ENCODE data around the gene GPR158. TPM values are rescaled to one million over a fixed set of nuclear protein-coding genes. Genes with fewer than 3 reads are reported as not detected.
A peak's percentile ranks its signal among the peaks of the same experiment; 100 is the strongest.

Gene GPR158
- total RNA-seq (2021; fragmentation: NEBNext Ultra II Directional; extraction: Animal tissue kit (Norgen Biotek cat#: 25700)), result 0.78 and 0.86 TPM in 2 replicates
- polyA plus RNA-seq (2011; rRNA removed), result 0.11 and 0.14 TPM in 2 replicates
- polyA plus RNA-seq (2011; cell fraction: cytosol; rRNA removed), result 0.19 TPM
- polyA plus RNA-seq (2011; cell fraction: nucleus; rRNA removed), result 0.30 TPM
- polyA plus RNA-seq (2012, experiment 1 of 2), result 0.16 to 0.20 TPM (median 0.18 TPM) in 4 replicates
- 0.04 TPM for polyA plus RNA-seq (2012, experiment 2 of 2)
- polyA plus RNA-seq (2013, experiment 1 of 2), result 0.30 TPM
- polyA plus RNA-seq (2013, experiment 2 of 2), result 0.26 TPM
- 0.60 and 0.68 TPM in 2 replicates for polyA minus RNA-seq (2011; rRNA and poly(A)+ RNA removed)
- polyA minus RNA-seq (2011; cell fraction: cytosol; rRNA and poly(A)+ RNA removed), result 0.37 TPM
- 2.1 TPM for polyA minus RNA-seq (2011; cell fraction: nucleus; rRNA and poly(A)+ RNA removed)
- long read RNA-seq, experiment 1, partial matches to known transcripts, result 0 of 1 reads
- long read RNA-seq, experiment 1, other reads (novel, unspliced or antisense), result 1 of 1 reads
- long read RNA-seq, experiment 2, result 0 reads

GRCh38 chr10:25174461-25175230, at the start of gene GPR158:
Gene GPR158, plus strand, starts transcription at chr10:25175001. Its CDS starts 420 bp downstream, at chr10:25175421.
- no peaks in the 10 kb centered on the region for H3K9me3 ChIP-seq (ENCODE audit: insufficient read depth in 2 of 2, low read depth in 1 of 2, low read length in 1 of 2)
- peak; percentile 43; the same call in 1 of the 2 replicates for TF ChIP-seq TBP (IDR thresholded peaks at IDR 0.05; ENCODE audit: low read depth, low read length)
- TF ChIP-seq CBX5 (IDR thresholded peaks at IDR 0.05; ENCODE audit: low read depth, low read length), result no peak
- TF ChIP-seq BCL11A (IDR thresholded peaks at IDR 0.05; ENCODE audit: low read depth in 2 of 2, low read length in 2 of 2), result no peak
- TF ChIP-seq CEBPB (IDR thresholded peaks at IDR 0.05; ENCODE audit: low read depth, low read length), result no peak
- TF ChIP-seq SAP30 (IDR thresholded peaks at IDR 0.05; ENCODE audit: insufficient read depth, insufficient replicate concordance, low read length), result no peak
- no peak for TF ChIP-seq SRF (IDR thresholded peaks at IDR 0.05; ENCODE audit: low read depth, low read length)
- no peak for TF ChIP-seq POLR2AphosphoS5 (IDR thresholded peaks at IDR 0.05; ENCODE audit: low read depth, low read length)
- no peak for TF ChIP-seq RNF2 (IDR thresholded peaks at IDR 0.05; ENCODE audit: borderline replicate concordance, low read depth, low read length, missing control alignments, poor library complexity, severe bottlenecking)
- no peak for TF ChIP-seq KDM5A (IDR thresholded peaks at IDR 0.05; ENCODE audit: low read length)

More at GRCh38 chr10:25174461-25175230, at the start of gene GPR158:
- H3K18ac ChIP-seq (ENCODE audit: extremely low read depth, low read length), result peak within 1 kb of the TSS; percentile 71
- H3K4me3 ChIP-seq (ENCODE audit: extremely low read depth in 1 of 4, insufficient read depth in 2 of 4, low read depth in 3 of 4, low read length in 4 of 4), result peak within 1 kb of the TSS; percentile 63 to 93 (median 74)
- FAIRE-seq (no peak), DNase-seq (ENCODE audit: low read depth in 1 of 2, low spot score in 2 of 2) (peak; percentile 83 to 95)
- H2BK20ac ChIP-seq (ENCODE audit: low read length), result no peak within 1 kb of the TSS
- H3K27me3 ChIP-seq (replicated peaks in 1 of 4; ENCODE audit: control insufficient read depth in 3 of 4, extremely low read depth in 1 of 4, insufficient read depth in 3 of 4, low read length in 3 of 4), result peaks cover 7 to 28% (median 27%) of the 10 kb centered on the region in 4 experiments; a peak in 6 of 7 replicates
- peak within 1 kb of the TSS; percentile 43; the same call in 1 of the 2 replicates for H2AFZ ChIP-seq (ENCODE audit: low read length)
- no peak within 1 kb of the TSS for H3K27ac ChIP-seq (ENCODE audit: low read depth, low read length)
- no peak within 1 kb of the TSS for H2BK5ac ChIP-seq (ENCODE audit: low read depth, low read length)
- H3K36me3 ChIP-seq (ENCODE audit: control insufficient read depth in 2 of 4, insufficient read depth in 4 of 4, low read length in 3 of 4), result no peaks in the 10 kb centered on the region
- H3K79me1 ChIP-seq (ENCODE audit: low read depth, low read length), result no peaks in the 10 kb centered on the region
- POLR2A ChIA-PET (ENCODE audit: partially characterized antibody), result interaction anchor here (0.6 kb wide), 1 partner anchor 23 kb away, joined by 3 read pairs; no protein-coding TSS in a partner anchor
- H3K23me2 ChIP-seq (ENCODE audit: low read depth, low read length), result peaks cover 22% of the 10 kb centered on the region; the same call in 1 of the 2 replicates
- no peak within 1 kb of the TSS for H2AK5ac ChIP-seq (ENCODE audit: low read depth, low read length)
- H2BK12ac ChIP-seq (ENCODE audit: low read depth, low read length), result no peak within 1 kb of the TSS
- H4K91ac ChIP-seq (replicated peaks; ENCODE audit: insufficient read length, low read length), result no peak within 1 kb of the TSS
- peak within 1 kb of the TSS in 2 of 4 experiments; percentile 32 to 35; a peak in 1 of 7 replicates for H3K9ac ChIP-seq (replicated peaks in 1 of 4; ENCODE audit: extremely low read depth in 1 of 4, low read depth in 3 of 4, low read length in 3 of 4)
- no peak within 1 kb of the TSS for H2BK120ac ChIP-seq (replicated peaks; ENCODE audit: low read depth, low read length)
- H3K56ac ChIP-seq (replicated peaks; ENCODE audit: insufficient read length, low read depth, low read length), result no peak within 1 kb of the TSS
- peak within 1 kb of the TSS; percentile 87 to 99 for H3K4me2 ChIP-seq (ENCODE audit: insufficient read depth in 1 of 2, low read depth in 2 of 2, low read length in 2 of 2)
- 1% methylated on average over 56 of the region's 83 CpGs; no CpG with 5 or more reads in 1 of the 2 experiments for WGBS, 2 experiments (ENCODE audit: extremely low coverage in 1 of 2, insufficient coverage in 1 of 2, insufficient read length in 1 of 2, insufficient replicate concordance in 2 of 2, low coverage in 1 of 2, low lambda C conversion rate in 2 of 2, missing lambda C conversion rate in 1 of 2)
- CTCF ChIA-PET (ENCODE audit: partially characterized antibody), result interaction anchor here (1.0 to 4.0 kb wide), 4 partner anchors 62 to 95 kb away, joined by 4 to 16 read pairs (median 6); no protein-coding TSS in a partner anchor
- H2BK15ac ChIP-seq (ENCODE audit: low read length), result peak within 1 kb of the TSS; percentile 46; the same call in 1 of the 2 replicates
- peaks cover 0 to 7% of the 10 kb centered on the region in 2 experiments for H4K20me1 ChIP-seq (replicated peaks in 1 of 2; ENCODE audit: control insufficient read depth in 1 of 2, insufficient read depth in 2 of 2, low read length in 2 of 2)
- H3K79me2 ChIP-seq (ENCODE audit: control insufficient read depth in 1 of 2, insufficient read depth in 2 of 2, low read length in 2 of 2), result no peaks in the 10 kb centered on the region
- H4K8ac ChIP-seq (ENCODE audit: extremely low read depth, insufficient read depth, low read length), result no peak within 1 kb of the TSS; the same call in 1 of the 2 replicates
- peaks cover 0 to 8% (median 5%) of the 10 kb centered on the region in 4 experiments; a peak in 6 of 7 replicates for H3K4me1 ChIP-seq (replicated peaks in 1 of 4; ENCODE audit: control insufficient read depth in 3 of 4, insufficient read depth in 4 of 4, low read length in 3 of 4)
- H4K5ac ChIP-seq (ENCODE audit: insufficient read length, low read depth, low read length), result no peak within 1 kb of the TSS
- no peak within 1 kb of the TSS for H3K14ac ChIP-seq (ENCODE audit: insufficient read length)
- H3K23ac ChIP-seq (ENCODE audit: insufficient read length), result no peak within 1 kb of the TSS
- H3K4ac ChIP-seq (replicated peaks; ENCODE audit: insufficient read length, low read depth, low read length), result no peak within 1 kb of the TSS
